HG02870 (cell line): ENCODE measurements around the gene CCDC71L.

Source experiments
- ATAC-seq: cut with Tn5 transposase; IDR thresholded peaks from one replicate; pipeline ENCODE4 v1.9.1; 2021; ENCODE audit warnings: mild to moderate bottlenecking, moderate library complexity; ENCODE audit not compliant: unreplicated experiment

Gene CCDC71L

GRCh38 chr7:106659166-106659962 is 1.6 kb downstream of the CCDC71L start:
- no peak for ATAC-seq

GRCh38 chr7:106658316-106659165 is 2.4 kb downstream of the CCDC71L start:
- ATAC-seq, result no peak

DNA sequence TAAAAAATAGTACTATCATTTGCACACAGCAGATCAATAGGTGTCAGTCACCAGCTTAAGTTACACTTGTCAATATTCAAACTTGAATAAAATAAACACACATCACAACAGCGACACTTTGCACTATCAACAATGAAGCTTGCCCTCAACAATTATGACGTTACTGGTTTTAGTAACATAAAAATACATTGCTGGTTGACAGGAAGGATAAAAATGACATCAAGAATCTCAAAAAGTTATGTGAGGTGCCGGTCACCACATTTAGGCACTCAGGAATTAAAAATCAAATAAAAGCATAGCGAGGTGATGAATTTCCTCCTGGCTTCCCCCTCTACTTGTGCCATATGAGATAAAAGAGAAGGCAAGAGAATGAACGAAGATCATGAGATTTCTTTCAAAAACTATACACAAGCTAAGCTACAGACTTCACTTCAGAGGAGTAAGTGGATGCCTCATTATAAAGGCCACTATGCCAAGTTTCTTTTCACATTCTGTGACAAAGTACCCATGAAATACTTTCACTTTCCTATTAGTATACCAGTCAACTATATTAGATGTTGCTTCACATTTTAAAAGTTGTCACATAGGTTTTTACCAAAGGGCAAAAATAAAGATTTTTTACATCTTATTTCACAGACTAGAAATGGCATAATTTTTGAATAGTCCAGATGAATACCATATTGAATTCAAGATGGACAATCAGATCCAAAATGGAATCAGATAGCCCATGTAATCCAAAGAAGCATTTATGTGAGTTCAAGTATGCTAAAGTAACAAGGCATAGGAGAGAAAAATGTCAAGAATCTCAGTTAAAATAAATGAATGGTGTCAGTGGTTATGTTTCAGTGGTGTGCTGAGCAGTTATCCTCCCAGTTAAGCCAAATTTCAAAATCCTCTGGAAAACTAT is 3.6 kb downstream of the CCDC71L start:
- ATAC-seq, result no peak

- no peak for ATAC-seq
Measured at GRCh38 chr7:106655703-106656498, 5.1 kb downstream of the CCDC71L start.

- no peak for ATAC-seq
Measured at GRCh38 chr7:106653488-106653887, 7.5 kb downstream of the CCDC71L start.

- no peak for ATAC-seq
Measured at GRCh38 chr7:106652909-106653308, 8.0 kb downstream of the CCDC71L start.

- ATAC-seq, result no peak
Measured at GRCh38 chr7:106652092-106652491, 8.9 kb downstream of the CCDC71L start.

DNA sequence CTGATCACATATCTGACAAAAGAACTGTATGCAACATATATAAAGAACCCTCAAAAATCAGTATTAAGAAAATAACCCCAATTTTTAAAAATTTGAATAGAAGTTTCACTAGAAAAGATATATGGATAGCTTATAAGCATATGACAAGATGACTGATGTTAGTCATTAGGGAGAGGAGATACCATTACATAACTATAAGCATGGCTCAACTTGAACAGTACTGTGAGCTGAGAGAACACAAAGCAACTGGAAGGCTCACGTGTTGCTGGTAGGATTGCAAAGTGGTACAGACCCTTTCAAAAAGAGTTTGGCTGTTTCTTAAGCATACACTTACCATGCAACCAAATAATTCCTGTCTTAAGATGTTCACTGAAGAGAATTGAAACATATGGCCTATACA is 14.7 kb downstream of the CCDC71L start:
- no peak for ATAC-seq

GRCh38 chr7:106644999-106645398 is 16.0 kb downstream of the CCDC71L start:
- no peak for ATAC-seq

- no peak for ATAC-seq
Measured at GRCh38 chr7:106643216-106644000, 17.6 kb downstream of the CCDC71L start.

- ATAC-seq, result no peak
Measured at GRCh38 chr7:106641416-106641815, 19.5 kb downstream of the CCDC71L start.

DNA sequence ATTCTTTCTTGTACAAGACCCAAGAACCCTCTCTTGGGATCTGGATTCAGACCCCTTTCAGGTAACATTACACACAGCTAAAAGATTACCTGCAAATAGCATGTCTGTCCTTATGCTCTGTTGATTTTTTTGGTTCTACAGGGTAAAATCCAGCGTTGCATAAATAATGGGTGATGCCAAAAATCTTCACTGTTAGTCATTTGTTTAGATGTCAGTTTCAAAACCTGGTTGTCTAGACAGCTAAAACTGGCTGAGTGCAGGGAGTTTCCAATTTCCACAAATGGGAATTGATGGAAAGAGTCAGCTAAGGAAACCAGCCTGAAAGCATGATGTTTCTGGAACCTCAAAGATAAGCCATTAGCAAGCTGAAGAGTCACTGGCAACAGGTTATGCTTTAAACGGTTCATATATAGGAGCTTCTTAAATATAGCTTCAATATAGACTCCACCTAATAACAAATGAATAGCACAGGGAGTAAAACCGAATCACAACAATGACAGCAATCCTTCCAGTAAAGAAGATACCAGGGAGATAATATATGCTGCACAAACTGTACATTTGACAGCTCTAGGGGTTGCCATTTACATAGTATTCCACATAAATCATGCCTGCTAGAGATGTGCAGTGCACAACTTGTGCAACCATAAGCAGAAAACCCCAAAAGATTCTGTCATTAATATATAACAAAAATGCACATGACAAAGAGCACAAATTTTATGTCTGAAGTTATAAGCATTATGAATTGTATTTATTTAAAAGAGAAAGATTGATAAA is 20.4 kb downstream of the CCDC71L start:
- no peak for ATAC-seq

- ATAC-seq, result no peak
Measured at GRCh38 chr7:106639476-106640334, 21.3 kb downstream of the CCDC71L start.

DNA sequence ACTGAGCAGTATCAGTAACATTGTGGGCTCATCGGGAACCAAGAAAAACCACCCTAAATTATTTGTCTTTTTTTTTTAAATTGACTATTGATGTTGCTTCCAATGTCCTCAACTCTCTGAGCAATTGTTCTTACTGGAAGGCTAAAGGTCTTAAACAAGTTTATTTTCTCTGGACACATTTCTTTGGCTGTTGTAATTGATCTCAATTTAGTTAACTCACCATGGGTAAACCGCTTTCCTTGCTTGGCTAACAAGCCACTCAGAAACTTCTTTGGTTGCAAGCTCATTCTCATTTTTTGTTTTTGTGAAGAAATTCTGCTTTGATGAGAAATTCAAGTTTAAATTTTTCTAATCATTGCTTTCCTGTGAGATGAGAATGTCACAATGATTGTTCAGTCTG is 25.5 kb downstream of the CCDC71L start:
- no peak for ATAC-seq

- no peak for ATAC-seq
Measured at GRCh38 chr7:106634958-106635357, 26.0 kb downstream of the CCDC71L start.

DNA sequence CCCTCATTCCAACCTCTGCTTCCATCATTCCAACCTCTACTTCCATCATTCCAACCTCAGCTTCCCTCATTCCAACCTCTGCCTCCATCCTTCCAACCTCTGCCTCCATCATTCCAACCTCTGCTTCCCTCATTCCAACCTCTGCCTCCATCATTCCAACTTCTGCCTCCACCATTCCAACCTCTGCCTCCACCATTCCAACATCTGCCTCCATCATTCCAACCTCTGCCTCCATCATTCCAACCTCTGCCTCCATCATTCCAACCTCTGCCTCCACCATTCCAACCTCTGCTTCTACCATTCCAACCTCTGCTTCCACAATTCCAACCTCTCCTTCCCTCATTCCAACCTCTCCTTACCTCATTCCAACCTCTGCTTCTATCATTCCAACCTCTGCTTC is 30.3 kb downstream of the CCDC71L start:
- ATAC-seq, result no peak

- no peak for ATAC-seq
Measured at GRCh38 chr7:106629516-106629915, 31.4 kb downstream of the CCDC71L start.
